Esophagus muscularis mucosa (tissue), 4 donors: Measurements from ENCODE around the gene WNT7B.

ENCODE experiments used
- EP300 ChIP-seq: sonication (generic); formaldehyde crosslinking; IDR thresholded peaks from one replicate; pipeline ENCODE4 v1.6.1; 2017; ENCODE audit warnings: antibody characterized with exemption
- POLR2A ChIP-seq: fragments of 450-650 bp; IDR thresholded peaks from one replicate; pipeline ENCODE4 v1.6.1; 2017; ENCODE audit warnings: antibody characterized with exemption, moderate library complexity, mild to moderate bottlenecking, low read depth
- POLR2AphosphoS5 ChIP-seq, 2 donors: sonication (generic); formaldehyde crosslinking; IDR thresholded peaks; one replicate each; pipeline ENCODE4 v1.6.1; 2017; ENCODE audit warnings: antibody characterized with exemption in 2 of 2
- TF ChIP-seq, protein P1 (sequence below), 3 experiments: fragments of 200-600 bp in 2 of 3; fragments of 450-650 bp in 1 of 3; sonication (generic) in 2 of 3; IDR thresholded peaks; one replicate each; pipeline ENCODE4 v1.5.1; 2017 to 2019; ENCODE audit warnings: antibody characterized with exemption in 3 of 3, mild to moderate bottlenecking in 2 of 3, moderate library complexity in 1 of 3

GRCh38 chr22:45925811-45926351 lies 51.1 kb downstream of the WNT7B start:
- no peak for TF ChIP-seq POLR2AphosphoS5 (IDR thresholded peaks at IDR 0.05)
- TF ChIP-seq, protein P1, sequence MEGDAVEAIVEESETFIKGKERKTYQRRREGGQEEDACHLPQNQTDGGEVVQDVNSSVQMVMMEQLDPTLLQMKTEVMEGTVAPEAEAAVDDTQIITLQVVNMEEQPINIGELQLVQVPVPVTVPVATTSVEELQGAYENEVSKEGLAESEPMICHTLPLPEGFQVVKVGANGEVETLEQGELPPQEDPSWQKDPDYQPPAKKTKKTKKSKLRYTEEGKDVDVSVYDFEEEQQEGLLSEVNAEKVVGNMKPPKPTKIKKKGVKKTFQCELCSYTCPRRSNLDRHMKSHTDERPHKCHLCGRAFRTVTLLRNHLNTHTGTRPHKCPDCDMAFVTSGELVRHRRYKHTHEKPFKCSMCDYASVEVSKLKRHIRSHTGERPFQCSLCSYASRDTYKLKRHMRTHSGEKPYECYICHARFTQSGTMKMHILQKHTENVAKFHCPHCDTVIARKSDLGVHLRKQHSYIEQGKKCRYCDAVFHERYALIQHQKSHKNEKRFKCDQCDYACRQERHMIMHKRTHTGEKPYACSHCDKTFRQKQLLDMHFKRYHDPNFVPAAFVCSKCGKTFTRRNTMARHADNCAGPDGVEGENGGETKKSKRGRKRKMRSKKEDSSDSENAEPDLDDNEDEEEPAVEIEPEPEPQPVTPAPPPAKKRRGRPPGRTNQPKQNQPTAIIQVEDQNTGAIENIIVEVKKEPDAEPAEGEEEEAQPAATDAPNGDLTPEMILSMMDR (IDR thresholded peaks at IDR 0.05) = no peak
- TF ChIP-seq EP300 = no peak
- no peak for TF ChIP-seq POLR2A
